DND-41 (cell line): ENCODE results near the gene TSPAN11.

Source experiments
- ATAC-seq: fragments of 200-7000 bp; cut with Tn5 transposase; 3 replicates; pipeline ENCODE4 v1.9.1; 2021; ENCODE audit warnings: low read depth; ENCODE audit not compliant: insufficient read depth
- DNase-seq: peaks from one replicate; pipeline ENCODE4 v3.0.0-alpha.2; 2020
- H2AFZ ChIP-seq: 2 replicates; pipeline ENCODE4 v1.6.0; 2012; ENCODE audit warnings: low read depth, low read length
- H3K27ac ChIP-seq: 2 replicates; pipeline ENCODE4 v1.5.1; 2012; ENCODE audit warnings: low read length, inconsistent platforms
- H3K27me3 ChIP-seq: fragments of 200-600 bp; sonication (generic); 2 replicates; pipeline ENCODE4 v1.6.0; 2012; ENCODE audit warnings: low read length, mild to moderate bottlenecking, inconsistent platforms; ENCODE audit not compliant: insufficient read depth, poor library complexity
- H3K36me3 ChIP-seq: 2 replicates; pipeline ENCODE4 v1.5.1; 2012; ENCODE audit warnings: low read length, inconsistent platforms; ENCODE audit not compliant: insufficient read depth
- H3K4me1 ChIP-seq: 2 replicates; pipeline ENCODE4 v1.5.1; 2012; ENCODE audit warnings: mild to moderate bottlenecking, low read length; ENCODE audit not compliant: insufficient read depth
- H3K4me2 ChIP-seq: 2 replicates; pipeline ENCODE4 v1.6.0; 2012; ENCODE audit warnings: mild to moderate bottlenecking, moderate library complexity, low read length, inconsistent platforms; ENCODE audit not compliant: insufficient read depth
- H3K4me3 ChIP-seq, 2 experiments: fragments of 200-600 bp in 1 of 2; shearing (Covaris generic) in 1 of 2; 2 replicates each; pipeline ENCODE4 v1.5.1; 2012 to 2016; ENCODE audit warnings: inconsistent platforms in 2 of 2, low read length in 2 of 2, mild to moderate bottlenecking in 2 of 2, low read depth in 1 of 2, moderate library complexity in 1 of 2
- H3K79me2 ChIP-seq: 2 replicates; pipeline ENCODE4 v1.6.0; 2012; ENCODE audit warnings: low read length, inconsistent platforms; ENCODE audit not compliant: insufficient read depth
- H3K9ac ChIP-seq: 2 replicates; pipeline ENCODE4 v1.6.0; 2012; ENCODE audit warnings: low read depth, mild to moderate bottlenecking, inconsistent platforms, low read length, moderate library complexity
- H3K9me3 ChIP-seq: 2 replicates; pipeline ENCODE4 v1.5.1; 2012; ENCODE audit warnings: low read length, moderate library complexity, mild to moderate bottlenecking, inconsistent platforms; ENCODE audit not compliant: insufficient read depth, severe bottlenecking
- H4K20me1 ChIP-seq: 2 replicates; pipeline ENCODE4 v1.6.0; 2012; ENCODE audit warnings: low read length; ENCODE audit not compliant: insufficient read depth
- EZH2 ChIP-seq: IDR thresholded peaks from 3 replicates; pipeline ENCODE4 v1.6.1; 2012; ENCODE audit warnings: borderline replicate concordance, low read depth, mild to moderate bottlenecking, moderate library complexity, low read length, inconsistent platforms; ENCODE audit not compliant: severe bottlenecking
- TF ChIP-seq, protein P1 (sequence below): IDR thresholded peaks from 2 replicates; pipeline ENCODE4 v1.5.1; 2012; ENCODE audit warnings: borderline replicate concordance, low read length, moderate library complexity, mild to moderate bottlenecking; ENCODE audit not compliant: poor library complexity, severe bottlenecking; ENCODE audit errors: extremely low read depth

The TSPAN11 gene

DNA sequence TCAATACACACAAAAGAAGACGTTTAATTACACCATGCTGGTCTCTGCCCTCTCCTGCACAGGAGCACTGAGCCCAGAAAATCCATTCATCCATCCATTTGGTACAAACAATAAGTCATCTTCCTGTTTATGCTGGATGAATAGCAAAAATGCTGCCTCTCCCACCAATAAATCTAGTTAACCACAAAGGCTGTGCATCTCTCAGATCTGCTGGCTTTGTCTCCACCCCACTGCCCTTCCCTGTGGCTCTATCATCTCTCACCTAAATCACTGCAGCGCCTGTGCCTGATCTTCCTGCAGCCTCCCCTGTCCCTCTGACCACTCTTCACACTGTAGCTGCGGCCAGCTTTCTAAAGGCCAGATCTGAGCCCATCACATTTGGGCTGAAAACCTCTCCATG lies 74.2 kb downstream of the TSPAN11 start:
- H3K27ac ChIP-seq: no peak overlapping the region
- no peak overlapping the region for H3K9ac ChIP-seq
- H3K79me2 ChIP-seq: no peaks in the 10 kb centered on the region
- no peaks in the 10 kb centered on the region for H3K9me3 ChIP-seq
- no peak overlapping the region for H3K4me2 ChIP-seq
- ATAC-seq: no peak
- DNase-seq: no peak
- TF ChIP-seq, protein P1, sequence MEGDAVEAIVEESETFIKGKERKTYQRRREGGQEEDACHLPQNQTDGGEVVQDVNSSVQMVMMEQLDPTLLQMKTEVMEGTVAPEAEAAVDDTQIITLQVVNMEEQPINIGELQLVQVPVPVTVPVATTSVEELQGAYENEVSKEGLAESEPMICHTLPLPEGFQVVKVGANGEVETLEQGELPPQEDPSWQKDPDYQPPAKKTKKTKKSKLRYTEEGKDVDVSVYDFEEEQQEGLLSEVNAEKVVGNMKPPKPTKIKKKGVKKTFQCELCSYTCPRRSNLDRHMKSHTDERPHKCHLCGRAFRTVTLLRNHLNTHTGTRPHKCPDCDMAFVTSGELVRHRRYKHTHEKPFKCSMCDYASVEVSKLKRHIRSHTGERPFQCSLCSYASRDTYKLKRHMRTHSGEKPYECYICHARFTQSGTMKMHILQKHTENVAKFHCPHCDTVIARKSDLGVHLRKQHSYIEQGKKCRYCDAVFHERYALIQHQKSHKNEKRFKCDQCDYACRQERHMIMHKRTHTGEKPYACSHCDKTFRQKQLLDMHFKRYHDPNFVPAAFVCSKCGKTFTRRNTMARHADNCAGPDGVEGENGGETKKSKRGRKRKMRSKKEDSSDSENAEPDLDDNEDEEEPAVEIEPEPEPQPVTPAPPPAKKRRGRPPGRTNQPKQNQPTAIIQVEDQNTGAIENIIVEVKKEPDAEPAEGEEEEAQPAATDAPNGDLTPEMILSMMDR: no peak
- TF ChIP-seq EZH2: no peak
- H3K4me3 ChIP-seq: no peak overlapping the region
- H3K36me3 ChIP-seq: no peaks in the 10 kb centered on the region
- no peaks in the 10 kb centered on the region for H3K27me3 ChIP-seq
- H3K4me1 ChIP-seq: no peaks in the 10 kb centered on the region
- no peak overlapping the region for H2AFZ ChIP-seq
- 0 out of 2 replicates have a peak, but pooled peaks cover 2% of the 10 kb centered on the region for H4K20me1 ChIP-seq

DNA sequence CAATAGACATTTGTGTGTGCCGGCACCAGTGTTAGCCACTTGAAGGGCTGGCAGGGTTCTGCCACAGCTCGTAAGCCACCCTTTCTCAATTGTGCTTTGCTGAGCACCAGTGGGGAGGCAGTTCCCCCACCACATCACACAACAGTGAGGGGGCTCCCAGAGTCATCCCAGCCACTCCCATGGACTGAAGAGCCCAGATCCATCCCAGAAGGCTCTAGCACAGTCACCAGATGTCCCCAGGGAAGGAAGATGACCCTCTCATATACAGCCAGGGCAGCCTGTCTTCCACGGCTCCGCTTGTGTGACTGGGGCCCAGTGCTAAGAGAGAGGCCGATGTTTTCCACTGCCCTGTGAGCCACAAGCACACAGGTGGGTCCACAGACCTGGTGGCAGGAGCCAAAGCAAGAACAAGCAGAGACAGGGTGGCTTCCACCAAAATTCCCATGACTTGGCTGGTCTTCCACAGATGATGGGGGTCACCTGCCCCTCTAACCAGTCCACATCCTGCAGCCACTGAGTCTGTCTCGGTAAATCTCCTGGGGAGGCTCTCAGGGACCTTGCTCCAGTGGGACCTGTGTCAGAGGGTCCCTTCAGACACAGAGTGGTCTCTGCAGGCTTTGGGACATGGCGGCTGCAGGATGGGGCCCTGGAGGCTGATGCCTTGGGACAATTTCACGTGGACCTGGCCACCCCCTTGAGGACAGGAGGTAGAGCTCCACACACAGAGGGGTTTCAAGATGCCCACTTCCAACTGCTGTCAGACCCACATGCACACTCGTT lies 75.2 kb downstream of the TSPAN11 start:
- no peaks in the 10 kb centered on the region for H3K4me1 ChIP-seq
- H2AFZ ChIP-seq: no peak overlapping the region
- peaks cover 5% of the 10 kb centered on the region; the same call in 1 of the 2 replicates for H4K20me1 ChIP-seq
- no peak overlapping the region for H3K4me2 ChIP-seq
- H3K36me3 ChIP-seq: no peaks in the 10 kb centered on the region
- no peaks in the 10 kb centered on the region for H3K9me3 ChIP-seq
- H3K4me3 ChIP-seq: no peak overlapping the region
- DNase-seq (no peak), ATAC-seq (no peak)
- TF ChIP-seq, protein P1: no peak
- TF ChIP-seq EZH2: no peak
- no peak overlapping the region for H3K9ac ChIP-seq
- H3K27me3 ChIP-seq: no peaks in the 10 kb centered on the region
- H3K79me2 ChIP-seq: no peaks in the 10 kb centered on the region
- H3K27ac ChIP-seq: no peak overlapping the region

DNA sequence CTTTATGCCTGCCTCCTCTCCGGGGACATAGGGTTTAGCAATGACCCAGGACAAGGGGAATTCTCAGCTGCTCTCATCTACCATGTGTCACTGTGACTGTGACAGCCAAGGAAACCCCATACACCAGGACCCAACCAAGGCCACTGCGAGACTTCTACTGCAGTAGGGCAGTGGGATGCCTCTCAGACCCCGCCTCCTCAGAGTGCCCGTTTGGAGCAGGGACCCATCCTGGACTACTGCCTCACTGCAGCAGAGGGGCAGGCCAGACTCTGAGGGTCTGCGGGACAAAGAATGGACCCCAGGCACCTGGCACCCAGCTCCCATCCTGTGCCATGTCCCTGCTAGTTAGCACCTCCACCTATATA lies 75.8 kb downstream of the TSPAN11 start:
- Histone ChIP-seq H3K9ac (no peak overlapping the region), H3K4me3 (no peak overlapping the region), H3K36me3 (no peaks in the 10 kb centered on the region), H4K20me1 (peaks cover 5% of the 10 kb centered on the region; the same call in 1 of the 2 replicates), H3K79me2 (no peaks in the 10 kb centered on the region), H3K9me3 (no peaks in the 10 kb centered on the region), H3K27me3 (no peaks in the 10 kb centered on the region), H3K27ac (no peak overlapping the region), H3K4me2 (no peak overlapping the region), H2AFZ (no peak overlapping the region), H3K4me1 (no peaks in the 10 kb centered on the region)
- ATAC-seq (no peak), DNase-seq (no peak)
- TF ChIP-seq, protein P1: no peak
- TF ChIP-seq EZH2: no peak

DNA sequence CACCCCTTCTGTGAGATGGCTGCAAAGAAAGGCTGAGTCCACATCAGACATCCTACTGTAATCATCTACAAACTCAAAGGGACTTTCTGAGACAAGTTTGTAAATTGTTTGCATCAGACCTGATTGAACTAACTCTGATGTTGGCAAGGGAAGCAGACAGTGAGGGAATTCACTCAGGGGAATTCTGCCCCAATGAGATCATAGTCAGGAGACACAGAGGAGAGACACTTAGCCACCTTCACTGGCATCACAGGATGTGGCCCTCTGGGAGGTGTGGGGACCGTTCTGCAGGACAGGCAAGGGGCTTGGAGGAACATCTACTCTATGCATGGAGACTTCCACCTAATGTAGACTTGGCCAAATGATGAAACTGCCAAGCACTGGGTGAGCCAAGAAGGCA lies 76.5 kb downstream of the TSPAN11 start:
- H3K9me3 ChIP-seq: no peaks in the 10 kb centered on the region
- no peak overlapping the region for H3K27ac ChIP-seq
- no peaks in the 10 kb centered on the region for H3K4me1 ChIP-seq
- H3K4me2 ChIP-seq: no peak overlapping the region
- H3K79me2 ChIP-seq: no peaks in the 10 kb centered on the region
- H3K36me3 ChIP-seq: no peaks in the 10 kb centered on the region
- DNase-seq (no peak), ATAC-seq (no peak)
- no peaks in the 10 kb centered on the region for H3K27me3 ChIP-seq
- TF ChIP-seq, protein P1: no peak
- no peak for TF ChIP-seq EZH2
- peaks cover 5% of the 10 kb centered on the region; the same call in 1 of the 2 replicates for H4K20me1 ChIP-seq
- H2AFZ ChIP-seq: no peak overlapping the region
- H3K9ac ChIP-seq: no peak overlapping the region
- no peak overlapping the region for H3K4me3 ChIP-seq
